ENCODE data around the gene CDK18.
"Not testable (repeated sequence)": the region's sequence is repeated elsewhere in the genome, so short reads cannot be mapped to it uniquely, and the experiment has no call there.

Gene CDK18

DNA sequence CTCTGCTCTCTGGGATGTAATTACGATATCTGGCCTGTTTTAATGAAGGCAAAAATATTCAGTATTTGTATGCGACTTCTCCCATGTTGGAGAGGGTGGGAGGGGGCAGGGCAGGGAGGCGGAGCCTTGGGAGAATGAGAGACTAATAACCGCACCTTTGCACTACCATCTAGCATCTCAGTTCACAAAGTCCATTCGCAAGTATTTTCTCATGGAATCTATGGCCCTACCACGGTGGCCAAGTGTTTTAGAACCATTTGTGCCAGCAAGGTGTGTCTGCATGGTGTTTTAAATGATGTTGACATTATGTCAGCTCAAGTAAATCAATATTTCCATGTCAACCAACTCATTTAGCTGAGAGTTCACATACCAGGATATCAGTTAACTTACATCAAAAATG is 34.3 kb upstream of the CDK18 start:
- peaks cover 8 to 30% (median 22%) of the 10 kb centered on the region in 5 donors for H3K27me3 ChIP-seq (ENCODE audit: control insufficient read depth in 5 of 5, insufficient read depth in 4 of 5, low read length in 5 of 5)
- no peak overlapping the region for H3K9ac ChIP-seq (ENCODE audit: low read length in 5 of 5)
- peaks cover 0 to 8% (median 5%) of the 10 kb centered on the region in 5 donors for H3K9me3 ChIP-seq (ENCODE audit: control insufficient read depth in 5 of 5, low read length in 5 of 5)
- peaks cover 2 to 12% (median 8%) of the 10 kb centered on the region in 5 donors for H3K4me1 ChIP-seq (ENCODE audit: control insufficient read depth in 5 of 5, insufficient read depth in 5 of 5, low read length in 5 of 5)
- H3K36me3 ChIP-seq (ENCODE audit: control insufficient read depth in 5 of 5, insufficient read depth in 5 of 5, low read length in 5 of 5), result no peaks in the 10 kb centered on the region
- H3K27ac ChIP-seq (ENCODE audit: low read depth, low read length), result no peak overlapping the region
- H3K4me3 ChIP-seq (ENCODE audit: low read depth in 1 of 5, low read length in 5 of 5), result no peak overlapping the region

DNA sequence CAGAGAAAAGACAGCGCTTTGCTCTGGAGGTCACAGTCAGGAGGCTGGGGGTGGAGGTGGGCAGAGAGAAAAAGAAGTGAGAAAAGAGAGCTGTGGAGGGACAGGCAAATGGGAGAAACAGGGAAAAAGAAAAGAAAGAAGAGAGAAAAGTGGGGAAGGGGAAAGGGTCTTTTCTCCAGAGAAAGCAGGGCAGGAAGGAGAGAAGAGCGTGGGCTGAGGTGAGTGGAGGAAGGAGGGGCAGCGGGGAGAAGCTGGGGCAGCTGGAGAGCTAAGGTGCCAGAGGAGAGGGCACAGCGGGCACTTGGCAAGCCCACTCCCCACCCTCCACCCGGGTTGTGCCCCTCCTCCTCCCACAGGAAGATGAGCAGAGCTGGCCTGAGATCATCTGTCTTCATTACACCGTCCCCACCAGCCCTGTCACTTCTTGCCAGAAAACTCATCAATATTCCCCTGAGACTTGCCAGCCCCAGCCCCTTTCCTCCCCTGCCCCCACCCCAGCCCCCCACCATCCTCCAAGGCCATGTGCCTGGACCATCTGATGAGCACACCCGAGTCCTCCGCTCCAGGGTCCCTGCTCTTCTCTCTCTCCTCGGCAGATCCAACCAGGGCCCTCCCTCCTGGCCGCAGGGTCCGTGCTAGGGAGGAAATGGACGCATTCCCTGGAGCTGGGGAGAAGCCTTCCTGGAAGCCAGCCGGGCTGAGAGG is 31.6 kb upstream of the CDK18 start:
- H3K27ac ChIP-seq (ENCODE audit: low read depth, low read length), result no peak overlapping the region
- H3K27me3 ChIP-seq (ENCODE audit: control insufficient read depth in 5 of 5, insufficient read depth in 4 of 5, low read length in 5 of 5), result peaks cover 13 to 39% (median 27%) of the 10 kb centered on the region in 5 donors
- H3K36me3 ChIP-seq (ENCODE audit: control insufficient read depth in 5 of 5, insufficient read depth in 5 of 5, low read length in 5 of 5), result no peaks in the 10 kb centered on the region
- H3K9me3 ChIP-seq (ENCODE audit: control insufficient read depth in 5 of 5, low read length in 5 of 5), result peaks cover 4 to 16% (median 12%) of the 10 kb centered on the region in 5 donors
- H3K4me3 ChIP-seq (ENCODE audit: low read depth in 1 of 5, low read length in 5 of 5), result no peak overlapping the region
- H3K9ac ChIP-seq (ENCODE audit: low read length in 5 of 5), result no peak overlapping the region
- H3K4me1 ChIP-seq (ENCODE audit: control insufficient read depth in 5 of 5, insufficient read depth in 5 of 5, low read length in 5 of 5), result no peaks in the 10 kb centered on the region

DNA sequence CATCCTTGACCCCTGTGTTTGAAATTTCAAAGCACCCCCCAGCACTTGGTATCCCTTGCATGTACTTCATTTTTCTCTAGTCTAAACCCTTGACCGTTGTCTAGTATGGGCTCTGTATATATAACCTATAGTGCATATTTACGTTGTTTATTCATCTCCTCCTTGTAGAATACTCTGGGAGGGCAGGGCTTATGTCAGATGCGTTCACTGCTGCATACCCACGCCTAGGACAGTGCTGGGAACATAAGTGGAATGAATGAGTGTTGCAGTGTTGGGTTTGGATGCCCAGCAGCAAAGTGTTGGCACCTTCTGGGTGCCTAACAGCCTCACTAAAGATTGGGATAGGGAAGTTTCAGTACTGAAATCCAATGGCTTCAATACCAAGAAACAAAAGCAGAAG is 31.0 kb upstream of the CDK18 start:
- no peak overlapping the region for H3K9ac ChIP-seq (ENCODE audit: low read length in 5 of 5)
- H3K4me3 ChIP-seq (ENCODE audit: low read depth in 1 of 5, low read length in 5 of 5), result no peak overlapping the region
- peaks cover 4 to 16% (median 12%) of the 10 kb centered on the region in 5 donors for H3K9me3 ChIP-seq (ENCODE audit: control insufficient read depth in 5 of 5, low read length in 5 of 5)
- H3K27ac ChIP-seq (ENCODE audit: low read depth, low read length), result no peak overlapping the region
- no peaks in the 10 kb centered on the region for H3K36me3 ChIP-seq (ENCODE audit: control insufficient read depth in 5 of 5, insufficient read depth in 5 of 5, low read length in 5 of 5)
- H3K27me3 ChIP-seq (ENCODE audit: control insufficient read depth in 5 of 5, insufficient read depth in 4 of 5, low read length in 5 of 5), result peaks cover 13 to 42% (median 27%) of the 10 kb centered on the region in 5 donors
- no peaks in the 10 kb centered on the region for H3K4me1 ChIP-seq (ENCODE audit: control insufficient read depth in 5 of 5, insufficient read depth in 5 of 5, low read length in 5 of 5)

DNA sequence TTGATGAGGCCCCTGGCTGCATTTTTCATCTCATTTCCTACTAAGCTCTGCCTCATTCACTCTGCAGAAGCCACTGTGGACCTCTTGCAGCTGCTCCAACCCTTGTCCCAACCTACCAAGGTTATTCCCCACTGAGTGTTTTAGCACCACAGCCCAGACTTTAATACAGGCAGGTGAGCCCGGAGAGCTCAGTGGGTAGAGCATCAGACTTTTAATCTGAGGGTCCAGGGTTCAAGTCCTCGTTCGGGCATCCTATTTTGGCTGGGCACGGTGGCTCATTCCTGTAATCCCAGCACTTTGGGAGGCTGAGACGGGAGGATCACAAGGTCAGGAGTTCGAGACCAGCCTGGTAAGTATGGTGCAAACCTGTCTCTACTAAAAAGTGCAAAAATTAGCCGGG is 30.5 kb upstream of the CDK18 start:
- Histone ChIP-seq H3K9me3 (ENCODE audit: control insufficient read depth in 5 of 5, low read length in 5 of 5) (peaks cover 4 to 16% (median 12%) of the 10 kb centered on the region in 5 donors), H3K4me1 (ENCODE audit: control insufficient read depth in 5 of 5, insufficient read depth in 5 of 5, low read length in 5 of 5) (no peaks in the 10 kb centered on the region), H3K27ac (ENCODE audit: low read depth, low read length) (no peak overlapping the region), H3K36me3 (ENCODE audit: control insufficient read depth in 5 of 5, insufficient read depth in 5 of 5, low read length in 5 of 5) (no peaks in the 10 kb centered on the region), H3K9ac (ENCODE audit: low read length in 5 of 5) (no peak overlapping the region), H3K27me3 (ENCODE audit: control insufficient read depth in 5 of 5, insufficient read depth in 4 of 5, low read length in 5 of 5) (peaks cover 11 to 41% (median 24%) of the 10 kb centered on the region in 5 donors), H3K4me3 (ENCODE audit: low read depth in 1 of 5, low read length in 5 of 5) (no peak overlapping the region)

DNA sequence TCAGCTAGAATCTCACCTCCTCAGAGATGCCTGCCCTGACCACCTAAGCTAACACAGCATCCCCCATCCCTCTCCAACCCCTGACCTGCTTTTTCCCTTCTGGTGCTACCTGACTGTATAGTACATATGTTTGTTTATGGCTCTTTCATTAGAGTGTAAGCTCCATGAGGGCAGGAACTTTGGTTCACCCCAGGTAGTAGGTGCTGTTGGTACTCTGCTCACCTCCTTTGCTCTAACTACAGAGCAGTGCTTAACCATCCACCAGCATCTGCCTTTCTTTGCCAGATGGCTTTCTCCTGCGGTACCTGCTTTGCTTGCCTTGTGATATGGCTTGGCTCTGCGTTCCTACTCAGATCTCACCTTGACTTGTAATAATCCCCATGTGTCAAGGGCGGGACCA is 29.9 kb upstream of the CDK18 start:
- Histone ChIP-seq H3K36me3 (ENCODE audit: control insufficient read depth in 5 of 5, insufficient read depth in 5 of 5, low read length in 5 of 5) (no peaks in the 10 kb centered on the region), H3K9me3 (ENCODE audit: control insufficient read depth in 5 of 5, low read length in 5 of 5) (peaks cover 4 to 16% (median 12%) of the 10 kb centered on the region in 5 donors), H3K4me1 (ENCODE audit: control insufficient read depth in 5 of 5, insufficient read depth in 5 of 5, low read length in 5 of 5) (no peaks in the 10 kb centered on the region), H3K27ac (ENCODE audit: low read depth, low read length) (no peak overlapping the region), H3K27me3 (ENCODE audit: control insufficient read depth in 5 of 5, insufficient read depth in 4 of 5, low read length in 5 of 5) (peaks cover 5 to 35% (median 18%) of the 10 kb centered on the region in 5 donors), H3K4me3 (ENCODE audit: low read depth in 1 of 5, low read length in 5 of 5) (no peak overlapping the region), H3K9ac (ENCODE audit: low read length in 5 of 5) (no peak overlapping the region)

DNA sequence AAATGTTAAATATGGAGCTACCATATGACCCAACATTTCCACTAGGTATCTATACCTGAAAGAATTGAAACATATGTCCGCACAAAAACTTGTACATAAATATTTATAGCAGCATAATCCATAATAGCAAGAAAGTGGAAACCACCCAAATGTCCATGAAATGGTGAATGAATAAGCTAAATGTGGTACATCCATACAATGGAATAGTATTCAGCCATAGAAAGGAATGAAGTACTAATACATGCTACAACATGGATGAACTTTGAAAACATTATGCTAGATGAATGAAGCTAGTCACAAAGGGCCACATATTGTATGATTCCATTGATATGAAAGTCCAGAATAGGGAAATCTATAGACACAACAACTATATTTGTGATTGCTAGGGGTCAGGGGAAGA is 28.6 kb upstream of the CDK18 start:
- H3K27me3 ChIP-seq (ENCODE audit: control insufficient read depth in 5 of 5, insufficient read depth in 4 of 5, low read length in 5 of 5), result peaks cover 11 to 42% (median 23%) of the 10 kb centered on the region in 5 donors

DNA sequence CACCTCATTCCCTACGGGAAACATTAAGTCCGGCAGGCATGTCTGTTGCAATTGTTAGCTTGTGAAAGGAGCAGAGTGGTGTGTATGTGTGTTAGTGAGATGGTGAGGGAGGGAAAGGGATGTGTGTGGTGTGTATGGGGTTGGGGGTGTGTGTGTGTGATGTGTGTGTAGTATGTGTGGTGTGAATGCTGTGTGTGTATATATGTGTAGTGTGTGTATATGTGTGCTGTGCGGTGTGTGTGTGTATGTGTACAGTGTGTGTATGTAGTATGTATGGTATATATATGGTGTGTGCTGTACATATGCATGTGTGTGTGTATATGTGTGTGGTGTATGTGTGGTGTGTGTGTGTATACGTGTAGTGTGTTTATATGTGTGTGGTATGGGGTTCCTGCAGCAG is 27.8 kb upstream of the CDK18 start:
- H3K4me1 ChIP-seq (ENCODE audit: control insufficient read depth in 5 of 5, insufficient read depth in 5 of 5, low read length in 5 of 5), result no peaks in the 10 kb centered on the region
- H3K27ac ChIP-seq (ENCODE audit: low read depth, low read length), result no peak overlapping the region
- H3K9ac ChIP-seq (ENCODE audit: low read length in 5 of 5), result no peak overlapping the region
- H3K36me3 ChIP-seq (ENCODE audit: control insufficient read depth in 5 of 5, insufficient read depth in 5 of 5, low read length in 5 of 5), result no peaks in the 10 kb centered on the region
- H3K27me3 ChIP-seq (ENCODE audit: control insufficient read depth in 5 of 5, insufficient read depth in 4 of 5, low read length in 5 of 5), result peaks cover 17 to 43% (median 30%) of the 10 kb centered on the region in 5 donors
- no peak overlapping the region for H3K4me3 ChIP-seq (ENCODE audit: low read depth in 1 of 5, low read length in 5 of 5)
- peaks cover 4 to 16% (median 12%) of the 10 kb centered on the region in 5 donors for H3K9me3 ChIP-seq (ENCODE audit: control insufficient read depth in 5 of 5, low read length in 5 of 5)

More for the DNA sequence above, 28.6 kb upstream of the CDK18 start:
- H3K4me3 ChIP-seq (ENCODE audit: low read depth in 1 of 5, low read length in 5 of 5), result no peak overlapping the region
- no peak overlapping the region for H3K27ac ChIP-seq (ENCODE audit: low read depth, low read length)
- no peak overlapping the region for H3K9ac ChIP-seq (ENCODE audit: low read length in 5 of 5)
- no peaks in the 10 kb centered on the region for H3K36me3 ChIP-seq (ENCODE audit: control insufficient read depth in 5 of 5, insufficient read depth in 5 of 5, low read length in 5 of 5)
- peaks cover 4 to 16% (median 12%) of the 10 kb centered on the region in 5 donors for H3K9me3 ChIP-seq (ENCODE audit: control insufficient read depth in 5 of 5, low read length in 5 of 5)
- H3K4me1 ChIP-seq (ENCODE audit: control insufficient read depth in 5 of 5, insufficient read depth in 5 of 5, low read length in 5 of 5), result no peaks in the 10 kb centered on the region

DNA sequence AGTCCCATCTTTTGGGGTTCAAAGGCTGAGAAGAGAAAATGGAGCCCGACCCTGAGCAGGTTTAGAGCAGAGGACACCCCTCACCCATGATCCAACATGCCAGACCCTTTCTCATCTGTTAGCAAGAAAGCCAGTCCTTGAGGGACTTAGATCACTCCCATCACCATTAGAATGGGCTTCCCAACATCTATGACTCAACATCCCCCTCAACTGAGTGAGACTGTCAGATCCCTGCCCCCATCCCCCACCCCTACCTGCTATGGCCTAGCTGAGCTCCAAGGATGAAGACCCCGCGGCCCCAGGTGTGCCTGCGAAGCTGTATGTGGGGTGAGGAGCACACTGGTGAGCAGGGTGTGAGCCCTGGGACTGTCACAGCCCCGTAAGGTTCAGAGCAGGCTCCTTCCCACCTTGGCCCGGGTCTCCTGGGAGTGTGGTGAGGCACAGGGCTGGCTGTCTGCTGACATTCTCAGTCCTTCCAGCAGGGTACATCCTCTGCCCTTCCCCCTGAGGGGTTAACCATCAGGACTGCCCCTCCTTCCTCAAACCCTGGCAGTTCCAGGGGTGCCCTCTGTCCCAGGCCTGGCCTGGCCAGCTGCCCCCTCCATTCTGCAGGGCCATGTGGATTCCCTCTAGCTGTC is 27.2 kb upstream of the CDK18 start:
- H3K4me1 ChIP-seq (ENCODE audit: control insufficient read depth in 5 of 5, insufficient read depth in 5 of 5, low read length in 5 of 5), result no peaks in the 10 kb centered on the region
- H3K9ac ChIP-seq (ENCODE audit: low read length in 5 of 5), result no peak overlapping the region
- H3K4me3 ChIP-seq (ENCODE audit: low read depth in 1 of 5, low read length in 5 of 5), result no peak overlapping the region
- H3K36me3 ChIP-seq (ENCODE audit: control insufficient read depth in 5 of 5, insufficient read depth in 5 of 5, low read length in 5 of 5), result no peaks in the 10 kb centered on the region
- peaks cover 23 to 49% (median 36%) of the 10 kb centered on the region in 5 donors for H3K27me3 ChIP-seq (ENCODE audit: control insufficient read depth in 5 of 5, insufficient read depth in 4 of 5, low read length in 5 of 5)
- H3K9me3 ChIP-seq (ENCODE audit: control insufficient read depth in 5 of 5, low read length in 5 of 5), result peaks cover 4 to 16% (median 12%) of the 10 kb centered on the region in 5 donors
- H3K27ac ChIP-seq (ENCODE audit: low read depth, low read length), result no peak overlapping the region

DNA sequence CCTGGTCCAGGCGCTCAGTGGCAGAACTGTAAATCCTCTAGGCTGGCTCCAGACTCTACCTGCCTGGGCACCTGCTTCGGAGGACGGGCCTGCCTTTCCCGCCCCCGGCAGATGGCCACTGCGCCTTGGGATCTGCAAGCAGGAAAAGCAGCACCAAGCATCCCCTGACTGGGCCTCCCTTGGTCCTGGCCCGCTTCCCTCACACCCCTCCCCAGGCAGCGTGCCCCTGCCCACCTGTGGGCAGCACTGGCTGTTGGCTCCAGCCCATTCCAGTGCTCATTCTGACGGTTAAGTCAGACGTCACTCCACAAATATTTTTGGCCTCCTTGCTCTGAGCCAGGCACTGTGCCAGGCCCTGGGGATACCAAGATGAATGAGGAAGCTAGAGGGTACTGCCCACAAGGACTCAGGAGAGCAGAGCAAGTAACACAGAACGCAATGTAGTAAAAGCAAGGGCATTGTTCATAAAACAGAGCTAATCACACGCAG is 26.7 kb upstream of the CDK18 start:
- H3K4me1 ChIP-seq (ENCODE audit: control insufficient read depth in 5 of 5, insufficient read depth in 5 of 5, low read length in 5 of 5), result no peaks in the 10 kb centered on the region
- H3K9me3 ChIP-seq (ENCODE audit: control insufficient read depth in 5 of 5, low read length in 5 of 5), result peaks cover 4 to 16% (median 12%) of the 10 kb centered on the region in 5 donors
- H3K27ac ChIP-seq (ENCODE audit: low read depth, low read length), result no peak overlapping the region
- H3K36me3 ChIP-seq (ENCODE audit: control insufficient read depth in 5 of 5, insufficient read depth in 5 of 5, low read length in 5 of 5), result no peaks in the 10 kb centered on the region
- no peak overlapping the region for H3K9ac ChIP-seq (ENCODE audit: low read length in 5 of 5)
- peaks cover 24 to 48% (median 37%) of the 10 kb centered on the region in 5 donors for H3K27me3 ChIP-seq (ENCODE audit: control insufficient read depth in 5 of 5, insufficient read depth in 4 of 5, low read length in 5 of 5)
- no peak overlapping the region for H3K4me3 ChIP-seq (ENCODE audit: low read depth in 1 of 5, low read length in 5 of 5)

DNA sequence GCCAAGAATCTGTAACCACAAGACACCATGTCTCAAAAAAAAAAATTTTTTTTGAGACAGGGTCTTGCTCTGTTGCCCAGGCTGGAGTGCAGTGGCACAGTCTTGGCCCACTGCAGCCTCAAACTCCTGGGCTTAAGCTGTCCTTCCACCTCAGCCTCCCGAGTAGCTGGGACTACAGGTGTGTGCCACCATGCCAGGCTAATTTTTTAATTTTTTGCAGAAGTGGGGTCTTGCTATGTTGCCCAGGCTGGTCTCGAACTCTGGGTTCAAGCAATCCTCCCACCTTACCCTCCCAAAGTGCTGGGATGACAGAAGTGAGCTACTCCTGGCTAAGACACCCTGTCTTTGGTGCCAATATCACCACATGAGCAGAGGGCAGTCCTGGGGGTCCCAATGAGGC is 25.5 kb upstream of the CDK18 start:
- not testable (repeated sequence) for H3K4me3 ChIP-seq (ENCODE audit: low read depth in 1 of 5, low read length in 5 of 5); H3K27ac ChIP-seq (ENCODE audit: low read depth, low read length); H3K4me1 ChIP-seq (ENCODE audit: control insufficient read depth in 5 of 5, insufficient read depth in 5 of 5, low read length in 5 of 5); H3K36me3 ChIP-seq (ENCODE audit: control insufficient read depth in 5 of 5, insufficient read depth in 5 of 5, low read length in 5 of 5); H3K9ac ChIP-seq (ENCODE audit: low read length in 5 of 5)
- H3K27me3 ChIP-seq (ENCODE audit: control insufficient read depth in 5 of 5, insufficient read depth in 4 of 5, low read length in 5 of 5), result peaks cover 24 to 48% (median 37%) of the 10 kb centered on the region in 5 donors
- H3K9me3 ChIP-seq (ENCODE audit: control insufficient read depth in 5 of 5, low read length in 5 of 5), result peaks cover 4 to 16% (median 12%) of the 10 kb centered on the region in 5 donors
